NCI-H187 treated with DMSO at 0.1 percent for 48 hours (cell line): ENCODE measurements around the gene AK4.

Experiments used
- DNase-seq: peaks from one replicate; lab custom pipeline; 2025; lab: John Stamatoyannopoulos, UW

Gene AK4

DNA sequence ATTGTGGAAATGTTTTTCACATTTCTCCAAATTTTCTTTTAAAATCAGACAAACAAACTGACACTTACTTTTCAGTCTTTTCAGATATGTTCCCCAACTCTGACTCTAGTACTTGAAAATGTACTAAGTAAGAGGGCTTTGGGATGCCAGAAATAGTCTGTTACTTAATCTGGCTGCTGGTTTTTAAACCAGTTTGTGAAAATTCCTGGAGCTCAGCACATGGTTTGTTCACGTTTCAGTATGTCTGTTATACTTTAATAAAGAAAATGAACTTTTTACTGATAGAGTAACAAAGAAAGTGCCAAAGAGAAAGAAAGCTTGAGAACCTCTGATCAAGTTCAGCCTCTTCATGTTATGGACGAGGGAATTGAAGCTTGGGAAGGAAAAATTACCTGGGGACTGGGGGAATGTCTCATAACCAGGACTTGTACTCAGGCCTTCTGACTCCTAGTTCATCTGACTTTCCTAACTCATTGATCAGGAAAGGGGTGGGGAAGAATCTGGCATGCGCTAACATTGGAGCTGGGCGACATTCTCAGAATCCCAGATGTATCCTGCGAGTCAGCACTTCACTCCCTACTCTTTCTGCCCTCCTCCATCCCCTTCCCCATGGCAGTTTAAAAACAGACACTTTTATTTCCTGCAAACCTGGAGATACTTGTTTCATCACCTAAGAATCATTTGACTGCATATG, 130.5 kb downstream of the AK4 start:
- DNase-seq, result no peak

DNA sequence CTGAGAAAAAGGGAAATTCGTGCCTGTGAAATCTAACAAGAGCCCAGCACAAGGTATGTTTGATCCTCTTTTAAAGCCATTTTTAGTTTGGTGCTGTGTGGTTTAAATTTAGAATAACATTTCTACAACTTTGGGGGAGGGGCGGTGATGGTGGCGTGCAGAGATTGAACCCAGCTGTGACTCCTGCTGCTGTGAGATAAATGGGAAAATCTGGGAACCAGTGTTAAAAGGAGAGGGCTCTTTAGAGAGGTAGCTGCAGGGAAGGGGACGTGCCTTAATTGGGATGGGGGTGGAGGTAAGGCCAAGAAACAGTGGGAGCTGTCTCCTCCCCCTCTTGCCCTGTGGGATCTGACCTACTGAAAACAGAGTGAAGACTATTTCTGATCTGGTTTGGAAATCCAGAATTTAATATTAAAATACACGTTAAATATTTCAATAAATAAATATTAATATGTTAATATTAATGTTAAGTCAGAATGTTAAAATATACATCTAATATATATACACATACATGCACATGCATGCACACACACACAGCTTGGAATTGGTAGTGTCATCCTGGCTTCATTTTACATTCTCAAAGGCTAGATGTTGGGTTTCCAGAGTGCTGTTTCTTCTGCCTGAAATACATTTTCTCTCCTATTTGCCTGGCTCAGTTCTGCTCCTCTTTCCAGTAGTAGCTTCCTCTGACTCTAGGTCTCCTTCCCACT, 131.2 kb downstream of the AK4 start:
- DNase-seq, result no peak
